IMR-90 (cell line): Measurements from ENCODE around the gene RPS27. TPM values are rescaled to one million over a fixed set of nuclear protein-coding genes. Genes with fewer than 3 reads are reported as not detected.

Experiments
- ATAC-seq: fragments of 200-7000 bp; cut with Tn5 transposase; 2 replicates; pipeline ENCODE4 v1.9.1; 2020; ENCODE audit warnings: low read depth, mild to moderate bottlenecking, moderate library complexity
- BruUV-seq: library from RNA; stranded (reverse); fragments of 400-500 nt; replicated peaks from 2 replicates; lab custom pipeline; 2021; lab: Mats Ljungman, UMichigan
- CTCF ChIA-PET: fragments of 300-600 bp; formaldehyde crosslinking; extraction: SDS; loops from one replicate; lab custom pipeline; 2021; ENCODE audit warnings: antibody characterized with exemption; lab: Yijun Ruan, JAX
- POLR2A ChIA-PET: fragments of 300-600 bp; sonication (Branson Sonifier 250); formaldehyde crosslinking; loops from one replicate; lab custom pipeline; 2022; ENCODE audit warnings: antibody characterized with exemption; ENCODE audit not compliant: unreplicated experiment; lab: Charles Lee
- DNase-seq: peaks from one replicate; pipeline ENCODE4 v3.0.0; 2013
- H2AFZ ChIP-seq: replicated peaks from 2 replicates; pipeline ENCODE3; 2013; ENCODE audit warnings: low read length, mild to moderate bottlenecking; ENCODE audit not compliant: poor library complexity
- H2AK5ac ChIP-seq: 2 replicates; pipeline ENCODE4 v1.6.1; 2013; ENCODE audit warnings: low read depth, low read length, inconsistent platforms
- H2AK9ac ChIP-seq: replicated peaks from 2 replicates; pipeline ENCODE3; 2013; ENCODE audit warnings: mild to moderate bottlenecking, low read depth, low read length, moderate library complexity; ENCODE audit not compliant: poor library complexity
- H2BK120ac ChIP-seq: 2 replicates; pipeline ENCODE4 v1.6.1; 2013; ENCODE audit warnings: low read depth, low read length, inconsistent platforms
- H2BK15ac ChIP-seq: 3 replicates; pipeline ENCODE4 v1.6.1; 2013; ENCODE audit warnings: low read depth, low read length, inconsistent platforms
- H2BK20ac ChIP-seq: 2 replicates; pipeline ENCODE4 v1.6.1; 2013; ENCODE audit warnings: low read depth, mild to moderate bottlenecking, inconsistent platforms, low read length, moderate library complexity
- H2BK5ac ChIP-seq: 2 replicates; pipeline ENCODE4 v1.6.1; 2013; ENCODE audit warnings: mild to moderate bottlenecking, low read depth, low read length, inconsistent platforms; ENCODE audit not compliant: poor library complexity, severe bottlenecking
- H3K14ac ChIP-seq: replicated peaks from 2 replicates; pipeline ENCODE4 v1.6.1; 2013; ENCODE audit warnings: low read depth, low read length, inconsistent platforms
- H3K18ac ChIP-seq: 2 replicates; pipeline ENCODE4 v1.6.1; 2013; ENCODE audit warnings: low read depth, low read length, control low read depth
- H3K23ac ChIP-seq: 2 replicates; pipeline ENCODE4 v1.6.1; 2013; ENCODE audit warnings: low read depth, low read length, inconsistent platforms
- H3K27ac ChIP-seq: 2 replicates; pipeline ENCODE4 v1.5.1; 2013; ENCODE audit warnings: mild to moderate bottlenecking, control low read depth, low read length; ENCODE audit not compliant: insufficient read depth
- H3K27me3 ChIP-seq: 2 replicates; pipeline ENCODE4 v1.6.1; 2013; ENCODE audit warnings: low read length; ENCODE audit not compliant: control insufficient read depth, insufficient read depth
- H3K36me3 ChIP-seq: 2 replicates; pipeline ENCODE4 v1.6.1; 2013; ENCODE audit warnings: low read length, mixed read lengths; ENCODE audit not compliant: control insufficient read depth, insufficient read depth
- H3K4ac ChIP-seq: 2 replicates; pipeline ENCODE4 v1.6.1; 2013; ENCODE audit warnings: low read depth, low read length, inconsistent platforms
- H3K4me1 ChIP-seq: 2 replicates; pipeline ENCODE4 v1.6.1; 2013; ENCODE audit warnings: low read length, mixed read lengths; ENCODE audit not compliant: control insufficient read depth, insufficient read depth
- H3K4me2 ChIP-seq: 2 replicates; pipeline ENCODE4 v1.6.1; 2013; ENCODE audit warnings: low read depth, mild to moderate bottlenecking, control low read depth, low read length, moderate library complexity
- H3K4me3 ChIP-seq: 2 replicates; pipeline ENCODE4 v1.5.1; 2013; ENCODE audit warnings: low read depth, mild to moderate bottlenecking, control low read depth, low read length, moderate library complexity; ENCODE audit not compliant: insufficient read depth
- H3K56ac ChIP-seq: 2 replicates; pipeline ENCODE4 v1.6.1; 2013; ENCODE audit warnings: low read length, inconsistent platforms; ENCODE audit not compliant: insufficient read depth; ENCODE audit errors: extremely low read depth
- H3K79me1 ChIP-seq, 2 experiments: 2 replicates each; pipeline ENCODE4 v1.6.1; 2013; ENCODE audit warnings: low read length in 2 of 2, inconsistent platforms in 1 of 2, low read depth in 1 of 2
- H3K9ac ChIP-seq: 2 replicates; pipeline ENCODE4 v1.6.1; 2013; ENCODE audit warnings: low read depth, low read length, control low read depth
- H3K9me1 ChIP-seq: 2 replicates; pipeline ENCODE4 v1.6.1; 2013; ENCODE audit warnings: low read length, inconsistent platforms; ENCODE audit not compliant: insufficient read depth
- H3K9me3 ChIP-seq: 2 replicates; pipeline ENCODE4 v1.6.1; 2013; ENCODE audit warnings: low read length; ENCODE audit not compliant: control insufficient read depth, insufficient read depth
- H4K20me1 ChIP-seq: 2 replicates; pipeline ENCODE4 v1.6.1; 2013; ENCODE audit warnings: low read length, inconsistent platforms; ENCODE audit not compliant: insufficient read depth
- H4K5ac ChIP-seq: 2 replicates; pipeline ENCODE4 v1.6.1; 2013; ENCODE audit warnings: mild to moderate bottlenecking, low read depth, low read length, control low read depth
- H4K8ac ChIP-seq, 2 experiments: 2 replicates each; pipeline ENCODE4 v1.6.1; 2013; ENCODE audit warnings: low read depth in 2 of 2, low read length in 2 of 2, control low read depth in 1 of 2, inconsistent platforms in 1 of 2
- H4K91ac ChIP-seq: 2 replicates; pipeline ENCODE4 v1.6.1; 2013; ENCODE audit warnings: low read depth, low read length, inconsistent platforms; ENCODE audit not compliant: insufficient read depth
- NFE2L2 ChIP-seq: fragments of 150-350 bp; IDR thresholded peaks from 2 replicates; pipeline ENCODE4 v1.6.1; 2016; ENCODE audit warnings: low read depth, mild to moderate bottlenecking, low read length
- RFX5 ChIP-seq: IDR thresholded peaks from 2 replicates; pipeline ENCODE4 v1.8.0; 2012; ENCODE audit warnings: low read depth, mild to moderate bottlenecking, low read length, moderate library complexity
- USF2 ChIP-seq: fragments of 150-350 bp; IDR thresholded peaks from 2 replicates; pipeline ENCODE4 v1.6.1; 2017; ENCODE audit warnings: mild to moderate bottlenecking, antibody characterized with exemption, low read length, low read depth
- WGBS, 2 experiments: methylation state at CpG; one replicate each; pipeline versions ENCODE4 v1.1.5 to v1.1.7; 2013; ENCODE audit warnings: missing lambda C conversion rate in 2 of 2; ENCODE audit not compliant: insufficient read length in 1 of 2; ENCODE audit errors: extremely low coverage in 2 of 2; 5-methylcytosine and 5-hydroxymethylcytosine counted together
- dilution Hi-C: fragments of 300-500 bp; cut with HindIII; formaldehyde crosslinking; loops from one replicate; pipeline ENCODE4 v1.14.3; 2018; ENCODE audit warnings: low sequenced_read_pairs; ENCODE audit not compliant: unreplicated experiment
- in situ Hi-C: fragments of 300-500 bp; cut with MboI; formaldehyde crosslinking; loops from 3 replicates; pipeline ENCODE4 v1.14.3; 2019; ENCODE audit warnings: low sequenced_read_pairs, inconsistent platforms, mixed read lengths
- intact Hi-C: fragments of 100-400 bp; cut with micrococcal nuclease; formaldehyde crosslinking; loops from 2 replicates; pipeline ENCODE4 v1.10.0; 2022
- polyA plus RNA-seq, 3 experiments: library from polyadenylated mRNA; depleted of rRNA; stranded (reverse); fragments of >200 nt; gene quantifications; 2 replicates each; pipeline ENCODE4 v1.2.3, GENCODE V29; 2012; ENCODE audit warnings: low replicate concordance in 1 of 3
- total RNA-seq: library from RNA; depleted of rRNA; stranded (reverse); fragments of >200 nt; gene quantifications from 2 replicates; pipeline ENCODE4 v1.2.3, GENCODE V29; 2012
- TF ChIP-seq, protein P1 (sequence below): fragments of 150-350 bp; IDR thresholded peaks from 2 replicates; pipeline ENCODE4 v1.6.1; 2016; ENCODE audit warnings: low read depth, mild to moderate bottlenecking, low read length, moderate library complexity, borderline replicate concordance
- TF ChIP-seq, protein P2 (sequence below): conservative IDR thresholded peaks from 2 replicates; pipeline ENCODE4 v1.5.1; 2012; ENCODE audit warnings: mild to moderate bottlenecking, low read depth, low read length, improper control_type of control experiment

RPS27 gene
- total and polyA plus RNA-seq, 2 of the 4 experiments (the other 2 are of a cell fraction) = 320 to 6,236 TPM

DNA sequence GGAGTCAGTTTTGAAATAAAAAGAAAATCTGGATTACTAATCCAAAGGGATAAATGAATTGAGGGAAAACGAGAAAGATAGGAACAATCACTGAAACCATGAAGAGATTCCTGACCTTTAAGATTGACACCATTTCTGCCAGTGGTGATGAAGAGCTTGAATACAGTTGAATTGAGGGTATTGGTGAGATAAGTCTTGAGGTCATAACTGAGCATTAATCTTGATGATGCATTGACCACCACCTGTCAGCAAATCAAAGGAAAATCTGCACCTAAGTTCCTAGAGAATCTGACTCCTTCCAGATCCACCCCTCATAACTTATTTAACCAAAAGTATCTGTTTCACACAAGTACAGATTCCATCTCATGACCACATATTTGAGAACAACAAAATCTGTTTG, 21.6 kb downstream of the RPS27 start:
- CTCF ChIA-PET = no interaction called here
- Histone ChIP-seq H2BK15ac (no peak overlapping the region), H3K4me2 (no peak overlapping the region), H2AK9ac (no peak overlapping the region), H4K91ac (no peak overlapping the region), H3K27me3 (no peaks in the 10 kb centered on the region), H2BK5ac (no peak overlapping the region), H3K14ac (no peak overlapping the region), H3K36me3 (no peaks in the 10 kb centered on the region), H2BK120ac (no peak overlapping the region), H2AFZ (no peak overlapping the region), H4K8ac (no peak overlapping the region), H3K27ac (no peak overlapping the region), H2AK5ac (no peak overlapping the region), H3K9ac (no peak overlapping the region), H3K4ac (no peak overlapping the region), H2BK20ac (no peak overlapping the region), H3K79me1 (no peaks in the 10 kb centered on the region), H4K5ac (no peak overlapping the region), H3K56ac (no peak overlapping the region), H3K23ac (no peak overlapping the region), H3K9me1 (no peaks in the 10 kb centered on the region), H4K20me1 (no peaks in the 10 kb centered on the region), H3K9me3 (no peaks in the 10 kb centered on the region), H3K18ac (no peak overlapping the region), H3K4me1 (no peaks in the 10 kb centered on the region), H3K4me3 (no peak overlapping the region)
- WGBS, 2 experiments = no CpG with 5 or more reads among the region's 1 CpG
- dilution Hi-C loops (no loop called here), in situ Hi-C loops (loop anchor here (10.0 kb wide), 1 partner anchor 133 kb away; no protein-coding TSS in a partner anchor), intact Hi-C loops (no loop called here)
- TF ChIP-seq, protein P1, sequence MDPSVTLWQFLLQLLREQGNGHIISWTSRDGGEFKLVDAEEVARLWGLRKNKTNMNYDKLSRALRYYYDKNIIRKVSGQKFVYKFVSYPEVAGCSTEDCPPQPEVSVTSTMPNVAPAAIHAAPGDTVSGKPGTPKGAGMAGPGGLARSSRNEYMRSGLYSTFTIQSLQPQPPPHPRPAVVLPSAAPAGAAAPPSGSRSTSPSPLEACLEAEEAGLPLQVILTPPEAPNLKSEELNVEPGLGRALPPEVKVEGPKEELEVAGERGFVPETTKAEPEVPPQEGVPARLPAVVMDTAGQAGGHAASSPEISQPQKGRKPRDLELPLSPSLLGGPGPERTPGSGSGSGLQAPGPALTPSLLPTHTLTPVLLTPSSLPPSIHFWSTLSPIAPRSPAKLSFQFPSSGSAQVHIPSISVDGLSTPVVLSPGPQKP = no peak
- TF ChIP-seq, protein P2, sequence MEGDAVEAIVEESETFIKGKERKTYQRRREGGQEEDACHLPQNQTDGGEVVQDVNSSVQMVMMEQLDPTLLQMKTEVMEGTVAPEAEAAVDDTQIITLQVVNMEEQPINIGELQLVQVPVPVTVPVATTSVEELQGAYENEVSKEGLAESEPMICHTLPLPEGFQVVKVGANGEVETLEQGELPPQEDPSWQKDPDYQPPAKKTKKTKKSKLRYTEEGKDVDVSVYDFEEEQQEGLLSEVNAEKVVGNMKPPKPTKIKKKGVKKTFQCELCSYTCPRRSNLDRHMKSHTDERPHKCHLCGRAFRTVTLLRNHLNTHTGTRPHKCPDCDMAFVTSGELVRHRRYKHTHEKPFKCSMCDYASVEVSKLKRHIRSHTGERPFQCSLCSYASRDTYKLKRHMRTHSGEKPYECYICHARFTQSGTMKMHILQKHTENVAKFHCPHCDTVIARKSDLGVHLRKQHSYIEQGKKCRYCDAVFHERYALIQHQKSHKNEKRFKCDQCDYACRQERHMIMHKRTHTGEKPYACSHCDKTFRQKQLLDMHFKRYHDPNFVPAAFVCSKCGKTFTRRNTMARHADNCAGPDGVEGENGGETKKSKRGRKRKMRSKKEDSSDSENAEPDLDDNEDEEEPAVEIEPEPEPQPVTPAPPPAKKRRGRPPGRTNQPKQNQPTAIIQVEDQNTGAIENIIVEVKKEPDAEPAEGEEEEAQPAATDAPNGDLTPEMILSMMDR = no peak
- no peak for TF ChIP-seq RFX5
- TF ChIP-seq NFE2L2 = no peak
- TF ChIP-seq USF2 = no peak
- ATAC-seq (no peak), DNase-seq (no peak)
- POLR2A ChIA-PET = interaction anchor here (0.6 kb wide), 1 partner anchor 125 kb away, joined by 4 read pairs; no protein-coding TSS in a partner anchor
- BruUV-seq = no TSS peak
